GM18907 (cell line): Measurements from ENCODE around the gene KIAA0930.
A peak's percentile ranks its signal among the peaks of the same experiment; 100 is the strongest.

ENCODE experiments used
- ATAC-seq: cut with Tn5 transposase; IDR thresholded peaks from one replicate; pipeline ENCODE4 v1.9.1; 2021; ENCODE audit warnings: mild to moderate bottlenecking, moderate library complexity; ENCODE audit not compliant: unreplicated experiment

Gene KIAA0930

GRCh38 chr22:45185718-45186514 is 54.8 kb downstream of the KIAA0930 start:
- ATAC-seq: no peak

GRCh38 chr22:45183974-45184373 is 56.7 kb downstream of the KIAA0930 start:
- ATAC-seq: no peak

GRCh38 chr22:45181766-45182165 is 58.9 kb downstream of the KIAA0930 start:
- ATAC-seq: no peak

GRCh38 chr22:45181240-45181639 is 59.5 kb downstream of the KIAA0930 start:
- ATAC-seq: no peak

- ATAC-seq: no peak
Observed at GRCh38 chr22:45180146-45180679, 60.5 kb downstream of the KIAA0930 start.

- ATAC-seq: no peak
Observed at GRCh38 chr22:45179276-45180049, 61.2 kb downstream of the KIAA0930 start.

GRCh38 chr22:45172881-45173585 is 67.7 kb downstream of the KIAA0930 start:
- no peak for ATAC-seq

GRCh38 chr22:45171830-45172229 is 68.9 kb downstream of the KIAA0930 start:
- no peak for ATAC-seq

GRCh38 chr22:45169591-45170466 is 70.9 kb downstream of the KIAA0930 start:
- ATAC-seq: no peak

GRCh38 chr22:45166932-45167331 is 73.8 kb downstream of the KIAA0930 start:
- no peak for ATAC-seq

- peak; percentile 32 for ATAC-seq
Observed at GRCh38 chr22:45164270-45165088, 76.2 kb downstream of the KIAA0930 start.

GRCh38 chr22:45163451-45164269 is 77.0 kb downstream of the KIAA0930 start, which contains the start of gene NUP50:
Gene NUP50, plus strand, starts transcription at chr22:45163925. Its CDS starts 4,253 bp downstream, at chr22:45168178.
- ATAC-seq: peak; percentile 76

GRCh38 chr22:45163099-45163450 is 77.6 kb downstream of the KIAA0930 start:
- ATAC-seq: no peak

- ATAC-seq: no peak
Observed at GRCh38 chr22:45162531-45162930, 78.2 kb downstream of the KIAA0930 start.

GRCh38 chr22:45159652-45160462 is 80.8 kb downstream of the KIAA0930 start:
- no peak for ATAC-seq

- ATAC-seq: no peak
Observed at GRCh38 chr22:45157907-45158306, 82.8 kb downstream of the KIAA0930 start.

- no peak for ATAC-seq
Observed at GRCh38 chr22:45155050-45155840, 85.4 kb downstream of the KIAA0930 start.
